Trophoblast cell (in vitro differentiated cells and primary cell): ENCODE measurements around the gene UBE2D2.

Experiments used
- DNase-seq, 2 donors: peaks; one replicate each; pipeline ENCODE4 v3.0.0-alpha.2; 2016
- H2AFZ ChIP-seq: 2 replicates; pipeline ENCODE4 v1.6.1; 2013; ENCODE audit warnings: low read length, moderate library complexity, mild to moderate bottlenecking; ENCODE audit not compliant: insufficient read depth, poor library complexity
- H2AK5ac ChIP-seq: 2 replicates; pipeline ENCODE4 v1.6.1; 2013; ENCODE audit warnings: mild to moderate bottlenecking, low read length
- H2BK120ac ChIP-seq: 2 replicates; pipeline ENCODE4 v1.6.1; 2013; ENCODE audit warnings: low read length, mild to moderate bottlenecking, moderate library complexity; ENCODE audit not compliant: insufficient read depth, poor library complexity
- H2BK12ac ChIP-seq: 2 replicates; pipeline ENCODE4 v1.6.1; 2013; ENCODE audit warnings: mild to moderate bottlenecking, low read length, moderate library complexity
- H2BK5ac ChIP-seq: 2 replicates; pipeline ENCODE4 v1.6.1; 2013; ENCODE audit warnings: low read length, low read depth, moderate library complexity, mild to moderate bottlenecking; ENCODE audit not compliant: poor library complexity
- H3K14ac ChIP-seq: 2 replicates; pipeline ENCODE4 v1.6.1; 2013; ENCODE audit warnings: mild to moderate bottlenecking, low read length
- H3K18ac ChIP-seq: 2 replicates; pipeline ENCODE4 v1.6.1; 2013; ENCODE audit warnings: mild to moderate bottlenecking, low read length
- H3K23ac ChIP-seq: 2 replicates; pipeline ENCODE4 v1.6.1; 2013; ENCODE audit warnings: low read length
- H3K27ac ChIP-seq: 2 replicates; pipeline ENCODE4 v1.5.1; 2013; ENCODE audit warnings: low read depth, mild to moderate bottlenecking, inconsistent platforms, low read length, moderate library complexity
- H3K27me3 ChIP-seq: 2 replicates; pipeline ENCODE4 v1.6.1; 2013; ENCODE audit warnings: inconsistent platforms, mild to moderate bottlenecking, low read length, moderate library complexity; ENCODE audit not compliant: insufficient read depth
- H3K36me3 ChIP-seq, 2 experiments: 1 replicate in 1 of 2; 2 replicates in 1 of 2; pipeline ENCODE4 v1.6.1; 2013; ENCODE audit warnings: low read length in 2 of 2, mild to moderate bottlenecking in 2 of 2, moderate library complexity in 1 of 2; ENCODE audit not compliant: insufficient read depth in 2 of 2, control insufficient read depth in 1 of 2
- H3K4ac ChIP-seq: 2 replicates; pipeline ENCODE4 v1.6.1; 2013; ENCODE audit warnings: low read depth, mild to moderate bottlenecking, low read length, moderate library complexity
- H3K4me1 ChIP-seq, 2 experiments: 1 replicate in 1 of 2; 2 replicates in 1 of 2; pipeline ENCODE4 v1.6.1; 2013; ENCODE audit warnings: low read length in 2 of 2, mild to moderate bottlenecking in 2 of 2, moderate library complexity in 1 of 2; ENCODE audit not compliant: insufficient read depth in 2 of 2, control insufficient read depth in 1 of 2
- H3K4me2 ChIP-seq: 2 replicates; pipeline ENCODE4 v1.6.1; 2013; ENCODE audit warnings: inconsistent platforms, mild to moderate bottlenecking, low read length, moderate library complexity
- H3K4me3 ChIP-seq: 2 replicates; pipeline ENCODE4 v1.5.1; 2013; ENCODE audit warnings: mild to moderate bottlenecking, low read depth, low read length, inconsistent platforms
- H3K79me1 ChIP-seq: one replicate; pipeline ENCODE4 v1.6.1; 2013; ENCODE audit warnings: low read length
- H3K79me2 ChIP-seq: 2 replicates; pipeline ENCODE4 v1.6.1; 2013; ENCODE audit warnings: low read length, mild to moderate bottlenecking; ENCODE audit not compliant: control insufficient read depth, insufficient read depth, poor library complexity
- H3K9ac ChIP-seq: 2 replicates; pipeline ENCODE4 v1.6.1; 2013; ENCODE audit warnings: mild to moderate bottlenecking, low read length
- H3K9me3 ChIP-seq: 2 replicates; pipeline ENCODE4 v1.6.1; 2013; ENCODE audit warnings: low read depth, mild to moderate bottlenecking, control low read depth, inconsistent platforms, low read length; ENCODE audit not compliant: insufficient read depth
- H4K12ac ChIP-seq: 2 replicates; pipeline ENCODE4 v1.6.1; 2013; ENCODE audit warnings: low read depth, mild to moderate bottlenecking, low read length, moderate library complexity
- H4K8ac ChIP-seq: 2 replicates; pipeline ENCODE4 v1.6.1; 2013; ENCODE audit warnings: low read depth, mild to moderate bottlenecking, low read length, moderate library complexity
- H4K91ac ChIP-seq: one replicate; pipeline ENCODE4 v1.6.1; 2013; ENCODE audit warnings: low read depth, mild to moderate bottlenecking, low read length, moderate library complexity
- WGBS: extraction: QIAGEN DNeasy Blood & Tissue Kit; methylation state at CpG from one replicate; pipeline ENCODE4 v1.1.7; 2013; ENCODE audit warnings: missing lambda C conversion rate; ENCODE audit not compliant: insufficient read length, insufficient coverage; ENCODE audit errors: extremely low coverage; 5-methylcytosine and 5-hydroxymethylcytosine counted together

Gene UBE2D2

GRCh38 chr5:139575313-139575646, 14.1 kb downstream of the UBE2D2 start:
- no CpG with 5 or more reads among the region's 2 CpGs for WGBS

GRCh38 chr5:139575751-139576150, 14.6 kb downstream of the UBE2D2 start:
- no peaks in the 10 kb centered on the region for H3K27me3 ChIP-seq
- no peaks in the 10 kb centered on the region for H3K79me1 ChIP-seq
- H3K9ac ChIP-seq, result peak overlapping the region; percentile 65
- no peak overlapping the region for H2BK12ac ChIP-seq
- no peak overlapping the region for H4K91ac ChIP-seq
- H3K14ac ChIP-seq, result no peak overlapping the region
- H3K18ac ChIP-seq, result no peak overlapping the region
- no peak overlapping the region for H2AFZ ChIP-seq
- H2AK5ac ChIP-seq, result no peak overlapping the region
- H3K27ac ChIP-seq, result no peak overlapping the region
- peaks cover 26% of the 10 kb centered on the region for H3K79me2 ChIP-seq
- no peak overlapping the region for H3K23ac ChIP-seq
- peak overlapping the region; percentile 91 for H3K4ac ChIP-seq
- DNase-seq, result no peak
- H2BK5ac ChIP-seq, result no peak overlapping the region
- H4K12ac ChIP-seq, result no peak overlapping the region
- H3K4me3 ChIP-seq, result no peak overlapping the region
- H3K36me3 ChIP-seq, result peaks cover 5 to 8% of the 10 kb centered on the region in 2 experiments
- no peak overlapping the region for H4K8ac ChIP-seq
- no peak overlapping the region for H2BK120ac ChIP-seq
- H3K4me1 ChIP-seq, result no peaks in the 10 kb centered on the region
- no peaks in the 10 kb centered on the region for H3K9me3 ChIP-seq
- H3K4me2 ChIP-seq, result no peak overlapping the region
- no CpG with 5 or more reads among the region's 4 CpGs for WGBS

More at GRCh38 chr5:139575313-139575646, 14.1 kb downstream of the UBE2D2 start:
- Histone ChIP-seq H2AK5ac (no peak overlapping the region), H3K79me1 (no peaks in the 10 kb centered on the region), H3K79me2 (peaks cover 25% of the 10 kb centered on the region), H4K91ac (no peak overlapping the region), H4K12ac (no peak overlapping the region), H3K4me1 (no peaks in the 10 kb centered on the region), H4K8ac (no peak overlapping the region), H3K18ac (no peak overlapping the region), H3K4me3 (no peak overlapping the region), H3K9ac (no peak overlapping the region), H2AFZ (no peak overlapping the region), H3K4ac (no peak overlapping the region), H3K27ac (no peak overlapping the region), H3K9me3 (no peaks in the 10 kb centered on the region), H3K27me3 (no peaks in the 10 kb centered on the region), H3K23ac (no peak overlapping the region), H3K36me3 (peaks cover 8 to 9% of the 10 kb centered on the region in 2 experiments), H2BK120ac (no peak overlapping the region), H3K4me2 (no peak overlapping the region), H3K14ac (no peak overlapping the region), H2BK12ac (no peak overlapping the region), H2BK5ac (no peak overlapping the region)
- DNase-seq, result no peak

DNA sequence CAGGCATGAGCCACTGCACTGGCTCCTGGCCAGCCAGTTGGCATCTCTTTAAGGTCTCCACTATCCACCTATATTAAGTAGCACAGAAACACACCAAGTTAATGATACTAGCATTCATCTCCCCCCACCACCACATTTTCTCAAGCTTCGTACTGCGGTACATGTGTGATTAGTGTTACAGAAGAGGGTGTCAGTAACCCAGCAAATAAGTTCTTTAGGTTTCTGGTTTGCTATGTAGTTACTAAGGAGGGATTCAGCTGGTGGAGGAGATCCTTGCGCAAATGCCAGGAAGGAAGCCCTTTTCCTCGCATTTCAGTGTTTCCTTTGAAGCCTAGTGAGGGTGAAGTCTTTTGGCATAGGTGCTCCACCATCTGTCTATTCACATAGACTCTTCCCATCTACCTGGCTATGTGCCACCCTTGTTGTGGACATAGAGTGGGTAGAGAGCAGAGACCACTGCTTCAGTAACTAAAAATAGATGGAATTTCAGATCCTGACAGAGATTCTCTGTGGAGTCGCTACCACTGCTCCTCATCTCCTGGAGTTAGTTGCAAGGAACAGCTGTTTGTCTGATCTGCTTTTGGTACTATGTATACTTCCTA, 16.7 kb downstream of the UBE2D2 start:
- no peaks in the 10 kb centered on the region for H3K79me1 ChIP-seq
- H3K4me1 ChIP-seq, result peaks cover 0 to 2% of the 10 kb centered on the region in 2 experiments
- H2BK12ac ChIP-seq, result no peak overlapping the region

DNA sequence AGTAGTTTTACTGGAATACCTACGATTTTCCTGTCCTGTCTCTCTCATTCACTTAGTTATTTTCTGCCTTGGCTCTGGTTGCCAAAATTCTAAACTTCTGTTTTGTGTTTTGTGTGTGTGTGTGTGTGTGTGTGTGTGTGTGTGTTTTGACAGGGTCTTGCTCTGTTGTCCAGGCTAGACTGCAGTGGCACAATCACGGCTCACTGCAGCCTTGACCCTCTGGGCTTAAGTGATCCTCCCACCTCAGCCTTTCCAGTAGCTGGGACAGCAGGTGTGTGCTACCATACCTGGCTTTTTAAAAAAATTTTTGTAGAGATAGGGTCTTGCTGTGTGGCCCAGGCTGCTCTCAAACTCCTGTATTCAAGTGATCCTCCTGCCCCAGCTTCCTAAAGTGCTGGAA, 17.2 kb downstream of the UBE2D2 start:
- no peak overlapping the region for H3K27ac ChIP-seq
- H2AK5ac ChIP-seq, result no peak overlapping the region
- no peak overlapping the region for H3K18ac ChIP-seq
- H3K9ac ChIP-seq, result no peak overlapping the region
- H3K79me2 ChIP-seq, result peaks cover 24% of the 10 kb centered on the region
- H4K8ac ChIP-seq, result no peak overlapping the region
- WGBS, result no CpG with 5 or more reads among the region's 2 CpGs
- H4K12ac ChIP-seq, result no peak overlapping the region
- peaks cover 6 to 10% of the 10 kb centered on the region in 2 experiments for H3K36me3 ChIP-seq
- H3K4me2 ChIP-seq, result no peak overlapping the region
- no peak overlapping the region for H3K14ac ChIP-seq
- no peak overlapping the region for H2BK12ac ChIP-seq
- no peak overlapping the region for H2BK120ac ChIP-seq
- no peaks in the 10 kb centered on the region for H3K9me3 ChIP-seq
- peak overlapping the region; percentile 73 for H3K4ac ChIP-seq
- no peak overlapping the region for H2BK5ac ChIP-seq
- no peak overlapping the region for H3K23ac ChIP-seq
- peaks cover 0 to 2% of the 10 kb centered on the region in 2 experiments for H3K4me1 ChIP-seq
- H3K79me1 ChIP-seq, result no peaks in the 10 kb centered on the region
- H3K27me3 ChIP-seq, result no peaks in the 10 kb centered on the region
- DNase-seq, result no peak
- H2AFZ ChIP-seq, result no peak overlapping the region
- H3K4me3 ChIP-seq, result no peak overlapping the region
- no peak overlapping the region for H4K91ac ChIP-seq

More for the DNA sequence above, 16.7 kb downstream of the UBE2D2 start:
- Histone ChIP-seq H4K91ac (no peak overlapping the region), H3K9ac (no peak overlapping the region), H2AFZ (no peak overlapping the region), H3K18ac (no peak overlapping the region), H2BK120ac (no peak overlapping the region), H4K12ac (no peak overlapping the region), H2BK5ac (no peak overlapping the region), H3K23ac (no peak overlapping the region), H3K79me2 (peaks cover 24% of the 10 kb centered on the region), H3K4me2 (no peak overlapping the region), H4K8ac (no peak overlapping the region), H3K27ac (no peak overlapping the region), H2AK5ac (no peak overlapping the region), H3K9me3 (no peaks in the 10 kb centered on the region), H3K36me3 (peaks cover 5 to 10% of the 10 kb centered on the region in 2 experiments), H3K27me3 (no peaks in the 10 kb centered on the region), H3K14ac (no peak overlapping the region), H3K4ac (peak overlapping the region; percentile 92), H3K4me3 (no peak overlapping the region)
- DNase-seq, result no peak
- no CpG with 5 or more reads among the region's 5 CpGs for WGBS
